Activated CD4-positive, alpha-beta T cell treated with anti-CD3 and anti-CD28 coated beads for 36 hours (primary cell): ENCODE measurements around the gene KCNMA1. TPM values are rescaled to one million over a fixed set of nuclear protein-coding genes. Genes with fewer than 3 reads are reported as not detected.

Source experiments
- ATAC-seq: fragments of 200-7000 bp; cut with Tn5 transposase; one replicate; pipeline ENCODE4 v1.10.0; 2021; ENCODE audit warnings: mild to moderate bottlenecking, moderate library complexity
- CTCF ChIA-PET: fragments of 350-600 bp; sonication (Branson Sonifier 250); formaldehyde crosslinking; loops from one replicate; lab custom pipeline; 2021; ENCODE audit warnings: antibody characterized with exemption; lab: Charles Lee
- POLR2A ChIA-PET: fragments of 350-600 bp; sonication (Branson Sonifier 250); formaldehyde crosslinking; loops from one replicate; lab custom pipeline; 2021; ENCODE audit warnings: antibody characterized with exemption, inconsistent platforms; lab: Charles Lee
- DNase-seq: peaks from one replicate; pipeline ENCODE4 v3.0.0-alpha.2; 2020
- H3K27ac Mint-ChIP-seq: one replicate; pipeline ENCODE4 v1.8.0; 2021; ENCODE audit warnings: mixed read lengths
- H3K27me3 Mint-ChIP-seq: one replicate; pipeline ENCODE4 v1.8.0; 2021; ENCODE audit warnings: mixed read lengths
- H3K36me3 Mint-ChIP-seq: one replicate; pipeline ENCODE4 v1.8.0; 2021; ENCODE audit warnings: low read depth, mixed read lengths
- H3K4me1 Mint-ChIP-seq: one replicate; pipeline ENCODE4 v1.8.0; 2021; ENCODE audit warnings: mixed read lengths
- H3K4me3 Mint-ChIP-seq: one replicate; pipeline ENCODE4 v1.8.0; 2021; ENCODE audit warnings: mild to moderate bottlenecking, moderate library complexity, mixed read lengths
- H3K9me3 Mint-ChIP-seq: one replicate; pipeline ENCODE4 v1.8.0; 2021; ENCODE audit warnings: low read depth, mixed read lengths
- intact Hi-C, 2 experiments: fragments of 100-400 bp; cut with DNase I in 1 of 2; cut with micrococcal nuclease in 1 of 2; formaldehyde crosslinking; loops; one replicate each; pipeline versions ENCODE4 v1.14.2 to v1.15.1; 2022 to 2024; cut with DNase I, micrococcal nuclease
- total RNA-seq, 2 experiments: library from RNA; stranded (reverse); gene quantifications; one replicate each; pipeline ENCODE4 v1.2.3, GENCODE V29; 2021

Gene KCNMA1
- total RNA-seq, 2 experiments from 2014 or later, result 0.18 TPM; not detected in 1

DNA sequence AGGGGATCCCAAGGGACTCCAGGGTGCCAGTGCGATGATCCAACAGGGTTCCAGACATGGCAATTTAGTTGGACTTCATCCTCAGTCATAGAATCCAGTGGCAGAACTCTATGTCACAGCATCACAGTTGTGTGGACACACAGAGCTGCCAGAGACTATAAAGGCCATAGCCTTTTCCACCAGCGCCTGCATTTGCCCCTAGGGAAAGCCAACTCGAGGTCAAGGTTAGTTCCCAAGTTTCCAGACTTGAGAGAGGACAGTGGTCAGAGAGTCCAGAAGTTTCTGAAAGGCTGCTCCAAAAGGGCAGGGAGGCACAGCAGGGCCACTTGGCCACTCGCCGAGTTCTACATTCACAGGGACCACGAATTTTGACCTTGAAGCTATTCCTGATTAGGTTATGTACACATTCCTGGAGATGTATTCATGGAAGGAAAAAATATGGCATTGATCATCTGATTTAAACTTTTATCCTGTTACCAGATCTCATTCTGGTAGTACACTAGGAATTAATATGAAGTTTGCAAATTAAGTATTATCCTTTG, 170.1 kb downstream of the KCNMA1 start:
- CTCF ChIA-PET, result no interaction called here
- Mint-ChIP-seq H3K9me3 (no peaks in the 10 kb centered on the region), H3K4me1 (no peaks in the 10 kb centered on the region), H3K4me3 (no peak overlapping the region), H3K27me3 (no peaks in the 10 kb centered on the region), H3K36me3 (no peaks in the 10 kb centered on the region), H3K27ac (no peak overlapping the region)
- DNase-seq, result no peak
- intact Hi-C loops, result no loop called here
- no peak for ATAC-seq
- POLR2A ChIA-PET, result no interaction called here

DNA sequence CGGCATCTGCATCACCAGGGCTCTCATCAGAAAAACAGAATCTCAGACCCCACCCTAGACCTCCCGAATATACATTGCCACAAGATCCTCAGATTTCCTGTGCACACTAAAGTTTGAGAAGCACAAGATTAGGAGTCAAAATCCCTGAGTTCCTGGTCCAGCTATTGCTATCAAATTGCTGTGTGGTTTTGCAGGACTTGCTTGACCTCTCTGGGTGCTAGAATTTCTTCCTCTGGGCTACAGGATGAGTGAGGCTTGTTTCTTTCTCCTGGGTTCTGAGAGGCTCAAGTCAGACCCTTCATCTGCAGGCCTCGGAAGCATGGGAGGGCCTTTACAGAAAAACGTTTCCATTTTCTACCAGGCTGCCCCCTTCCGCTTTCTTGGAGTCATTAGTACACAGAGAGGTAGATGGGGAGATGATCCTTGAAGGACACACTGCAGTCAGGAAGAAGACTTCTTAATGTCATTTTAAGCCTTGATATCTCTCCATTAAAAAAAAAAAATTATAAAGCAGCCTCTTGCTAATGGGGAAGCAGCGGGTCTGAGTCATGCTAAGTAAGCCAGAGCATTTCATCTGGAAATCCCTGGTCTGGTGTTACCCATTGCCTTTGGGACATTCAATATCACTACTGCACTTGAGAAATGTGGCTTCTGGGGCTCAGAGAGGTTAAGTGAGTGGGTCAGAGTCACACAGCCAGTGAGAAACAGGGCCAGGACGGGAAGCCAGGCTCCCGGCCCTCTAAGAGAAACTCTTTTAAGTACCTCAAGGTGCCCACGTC, 173.5 kb downstream of the KCNMA1 start:
- ChIA-PET CTCF (no interaction called here), POLR2A (no interaction called here)
- no peak for DNase-seq
- ATAC-seq, result no peak
- Mint-ChIP-seq H3K4me1 (no peaks in the 10 kb centered on the region), H3K4me3 (no peak overlapping the region), H3K36me3 (no peaks in the 10 kb centered on the region), H3K27me3 (no peaks in the 10 kb centered on the region), H3K27ac (no peak overlapping the region), H3K9me3 (no peaks in the 10 kb centered on the region)
- intact Hi-C loops, result no loop called here

GRCh38 chr10:77463499-77463898, 174.1 kb downstream of the KCNMA1 start:
- no peak overlapping the region for H3K27ac Mint-ChIP-seq
- H3K9me3 Mint-ChIP-seq, result no peaks in the 10 kb centered on the region
- DNase-seq (no peak), ATAC-seq (no peak)
- no peak overlapping the region for H3K4me3 Mint-ChIP-seq
- intact Hi-C loops, result no loop called here
- H3K27me3 Mint-ChIP-seq, result no peaks in the 10 kb centered on the region
- ChIA-PET CTCF (no interaction called here), POLR2A (no interaction called here)
- H3K36me3 Mint-ChIP-seq, result no peaks in the 10 kb centered on the region
- H3K4me1 Mint-ChIP-seq, result no peaks in the 10 kb centered on the region

DNA sequence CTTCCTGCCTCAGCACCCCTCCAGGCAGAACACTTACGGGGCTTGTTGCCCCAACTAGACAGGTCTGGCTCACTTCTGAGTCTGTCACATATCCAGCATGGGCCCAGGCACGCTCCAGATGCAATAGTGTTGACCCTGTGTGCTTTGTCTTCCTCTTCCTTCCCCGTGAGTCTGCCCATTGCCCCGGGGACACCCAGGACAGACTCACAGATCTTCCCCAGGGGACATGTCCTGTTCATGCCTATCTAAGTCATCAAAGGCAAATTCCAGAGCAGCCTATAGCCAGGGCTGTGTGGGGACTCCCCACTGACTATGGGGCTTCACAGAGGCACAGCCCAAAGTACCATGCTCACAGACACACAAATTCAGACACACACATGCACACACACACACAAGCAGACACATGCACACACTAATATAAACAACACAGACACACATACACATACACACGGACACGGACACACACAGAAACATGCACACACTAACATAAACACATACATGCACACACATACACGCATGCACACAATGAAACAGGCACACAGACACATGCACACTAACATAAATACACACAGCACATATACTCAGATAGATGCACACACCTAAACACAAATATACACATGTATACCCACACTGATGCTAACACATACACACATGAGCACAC, 175.8 kb downstream of the KCNMA1 start:
- H3K36me3 Mint-ChIP-seq, result no peaks in the 10 kb centered on the region
- H3K9me3 Mint-ChIP-seq, result no peaks in the 10 kb centered on the region
- CTCF ChIA-PET, result no interaction called here
- H3K4me1 Mint-ChIP-seq, result no peaks in the 10 kb centered on the region
- intact Hi-C loops, result no loop called here
- no peak for ATAC-seq
- H3K27me3 Mint-ChIP-seq, result no peaks in the 10 kb centered on the region
- H3K27ac Mint-ChIP-seq, result no peak overlapping the region
- POLR2A ChIA-PET, result no interaction called here
- H3K4me3 Mint-ChIP-seq, result no peak overlapping the region
- DNase-seq, result no peak

- no peak overlapping the region for H3K27ac Mint-ChIP-seq
- intact Hi-C loops, result no loop called here
- ATAC-seq, result no peak
- no peak overlapping the region for H3K4me3 Mint-ChIP-seq
- H3K9me3 Mint-ChIP-seq, result no peaks in the 10 kb centered on the region
- peaks cover 3% of the 10 kb centered on the region for H3K27me3 Mint-ChIP-seq
- no peaks in the 10 kb centered on the region for H3K36me3 Mint-ChIP-seq
- H3K4me1 Mint-ChIP-seq, result no peaks in the 10 kb centered on the region
- ChIA-PET CTCF (no interaction called here), POLR2A (no interaction called here)
- no peak for DNase-seq
These were observed 177.7 kb downstream of the KCNMA1 start for GRCh38 chr10:77459905-77460304.

DNA sequence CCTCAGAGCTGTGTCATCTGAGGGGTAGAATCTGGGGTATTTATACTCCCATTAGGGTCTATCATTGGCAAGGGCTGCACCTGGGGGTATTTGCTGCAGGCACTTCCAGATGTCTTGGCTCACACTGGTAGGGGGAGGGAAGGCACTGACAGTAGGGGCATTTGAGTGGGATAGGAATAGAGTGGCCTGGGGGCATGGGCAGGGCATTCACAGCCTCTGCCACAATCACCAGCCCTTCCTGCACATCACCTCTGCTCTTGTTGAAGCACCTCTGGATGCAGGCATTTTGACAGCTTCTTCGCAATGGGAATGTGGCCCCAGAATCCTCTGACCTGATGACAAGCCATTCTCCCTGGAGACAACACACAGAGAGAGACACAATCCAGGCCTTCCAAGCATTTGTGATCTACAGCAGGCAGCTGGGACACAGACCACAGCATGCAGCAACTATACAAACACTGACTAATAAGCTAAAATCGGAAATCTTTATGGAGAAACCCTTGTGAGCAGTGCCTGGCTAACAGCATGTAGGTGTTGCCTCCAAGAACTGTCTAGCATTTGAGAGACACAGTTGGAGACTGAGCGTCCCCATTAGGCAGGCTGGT, 178.5 kb downstream of the KCNMA1 start:
- intact Hi-C loops, result no loop called here
- Mint-ChIP-seq H3K36me3 (no peaks in the 10 kb centered on the region), H3K9me3 (no peaks in the 10 kb centered on the region), H3K27ac (no peak overlapping the region), H3K27me3 (peaks cover 5% of the 10 kb centered on the region), H3K4me3 (no peak overlapping the region), H3K4me1 (no peaks in the 10 kb centered on the region)
- CTCF ChIA-PET, result no interaction called here
- no peak for DNase-seq
- POLR2A ChIA-PET, result no interaction called here
- no peak for ATAC-seq

GRCh38 chr10:77457721-77458120, 179.9 kb downstream of the KCNMA1 start:
- Mint-ChIP-seq H3K27ac (no peak overlapping the region), H3K4me1 (no peaks in the 10 kb centered on the region), H3K4me3 (no peak overlapping the region), H3K9me3 (no peaks in the 10 kb centered on the region), H3K36me3 (no peaks in the 10 kb centered on the region), H3K27me3 (peaks cover 5% of the 10 kb centered on the region)
- CTCF ChIA-PET, result no interaction called here
- no peak for ATAC-seq
- intact Hi-C loops, result no loop called here
- POLR2A ChIA-PET, result no interaction called here
- DNase-seq, result no peak

DNA sequence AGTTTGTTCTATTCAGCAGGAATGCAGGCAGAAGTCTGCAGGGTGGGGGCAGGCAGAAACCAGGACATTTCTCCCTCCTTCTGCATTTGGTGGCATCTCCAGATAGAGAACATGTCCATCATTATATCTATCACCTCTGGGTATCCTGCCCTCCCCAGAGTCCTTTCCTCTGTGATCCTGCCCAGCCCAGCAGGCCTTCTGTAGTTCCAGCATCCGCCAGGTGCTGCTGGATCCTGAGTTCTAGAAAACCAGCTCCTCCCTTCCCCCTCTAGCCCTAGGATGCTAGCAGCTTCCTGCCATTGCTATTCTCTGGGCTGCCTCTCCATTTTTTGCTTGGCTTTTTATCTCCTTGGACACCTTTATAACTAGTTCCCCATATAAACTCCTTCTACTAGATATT, 180.3 kb downstream of the KCNMA1 start:
- Mint-ChIP-seq H3K36me3 (no peaks in the 10 kb centered on the region), H3K9me3 (no peaks in the 10 kb centered on the region), H3K4me1 (no peaks in the 10 kb centered on the region), H3K27me3 (peaks cover 5% of the 10 kb centered on the region), H3K27ac (no peak overlapping the region), H3K4me3 (no peak overlapping the region)
- ChIA-PET POLR2A (no interaction called here), CTCF (no interaction called here)
- intact Hi-C loops, result no loop called here
- no peak for DNase-seq
- ATAC-seq, result no peak

- Mint-ChIP-seq H3K36me3 (no peaks in the 10 kb centered on the region), H3K4me1 (no peaks in the 10 kb centered on the region), H3K27me3 (peaks cover 5% of the 10 kb centered on the region), H3K4me3 (no peak overlapping the region), H3K9me3 (no peaks in the 10 kb centered on the region), H3K27ac (no peak overlapping the region)
- intact Hi-C loops, result no loop called here
- POLR2A ChIA-PET, result no interaction called here
- DNase-seq (no peak), ATAC-seq (no peak)
- CTCF ChIA-PET, result no interaction called here
These were observed 181.2 kb downstream of the KCNMA1 start for GRCh38 chr10:77456414-77456813.

DNA sequence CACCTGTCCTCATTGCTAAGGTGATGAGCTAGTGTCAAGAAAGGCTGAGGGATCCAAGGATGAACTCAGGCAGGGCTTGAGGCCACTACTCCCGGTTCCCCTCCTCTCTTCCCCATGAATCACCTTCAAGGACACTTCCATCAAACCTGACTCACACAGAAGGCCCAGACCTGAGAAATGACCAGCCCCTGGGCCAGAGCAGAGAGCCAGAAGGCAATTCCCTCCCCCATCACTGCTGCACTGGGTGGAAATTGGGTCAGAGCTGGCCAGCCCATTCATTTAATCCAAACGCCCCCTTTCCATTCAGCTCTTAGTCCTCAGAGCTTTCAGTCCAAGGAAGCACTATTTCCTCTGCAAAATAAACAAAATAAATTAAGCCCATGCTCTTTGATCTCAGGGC, 182.0 kb downstream of the KCNMA1 start:
- Mint-ChIP-seq H3K9me3 (no peaks in the 10 kb centered on the region), H3K27me3 (peaks cover 5% of the 10 kb centered on the region), H3K36me3 (no peaks in the 10 kb centered on the region), H3K4me1 (no peaks in the 10 kb centered on the region), H3K4me3 (no peak overlapping the region), H3K27ac (no peak overlapping the region)
- POLR2A ChIA-PET, result no interaction called here
- CTCF ChIA-PET, result no interaction called here
- DNase-seq, result no peak
- intact Hi-C loops, result no loop called here
- ATAC-seq, result no peak

GRCh38 chr10:77452952-77453564, 184.6 kb downstream of the KCNMA1 start:
- Mint-ChIP-seq H3K9me3 (no peaks in the 10 kb centered on the region), H3K27ac (no peak overlapping the region)

More at GRCh38 chr10:77452952-77453564, 184.6 kb downstream of the KCNMA1 start:
- no peak for ATAC-seq
- H3K36me3 Mint-ChIP-seq, result no peaks in the 10 kb centered on the region
- no peak for DNase-seq
- intact Hi-C loops, result no loop called here
- H3K27me3 Mint-ChIP-seq, result peaks cover 5% of the 10 kb centered on the region
- ChIA-PET CTCF (interaction anchor here (0.9 kb wide), 1 partner anchor 102 kb away, joined by 3 read pairs; no protein-coding TSS in a partner anchor), POLR2A (no interaction called here)
- H3K4me3 Mint-ChIP-seq, result no peak overlapping the region
- no peaks in the 10 kb centered on the region for H3K4me1 Mint-ChIP-seq
